ENCODE measurements around the gene MCAT.
A peak's percentile ranks its signal among the peaks of the same experiment; 100 is the strongest.

MCAT gene

DNA sequence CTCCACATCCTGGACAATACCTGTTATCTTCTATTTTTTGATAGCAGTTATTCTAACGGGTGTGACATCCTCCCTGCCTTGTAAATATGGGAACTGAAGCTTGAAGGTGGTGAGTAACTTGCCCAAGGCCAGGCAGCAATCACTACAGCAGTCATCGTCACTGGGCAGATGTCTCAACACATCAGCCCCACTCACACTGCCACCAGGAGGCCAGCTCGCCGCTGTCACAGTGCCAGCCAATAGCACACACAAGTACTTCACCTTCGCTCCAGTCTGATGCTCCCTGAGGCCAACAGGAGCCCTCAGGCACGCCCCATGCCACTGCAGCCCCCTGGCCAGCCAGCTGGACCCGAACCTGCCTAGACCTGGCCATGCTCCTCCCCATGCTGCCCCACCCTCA lies 49.1 kb downstream of the MCAT start:
- no peak for DNase-seq (ENCODE audit: low read depth in 3 of 3, low spot score in 1 of 3)

DNA sequence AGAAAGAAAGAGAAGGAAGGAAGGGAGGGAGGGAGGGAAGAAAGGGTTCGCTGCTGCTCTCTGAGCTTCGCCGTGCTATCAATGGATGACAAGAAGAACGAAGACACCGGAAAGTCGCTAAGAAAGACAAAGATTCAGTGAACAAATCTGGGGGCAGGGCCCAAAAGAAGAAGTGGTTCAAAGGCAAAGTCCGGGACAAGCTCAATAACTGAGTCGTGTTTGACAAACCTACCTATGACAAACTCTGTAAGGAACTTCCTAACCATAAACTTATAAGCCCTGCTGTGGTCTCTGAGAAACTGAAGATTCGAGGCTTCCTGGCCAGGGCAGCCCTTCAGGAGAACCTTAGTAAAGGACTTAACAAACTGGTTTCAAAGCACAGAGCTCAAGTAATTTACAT lies 51.1 kb downstream of the MCAT start:
- DNase-seq (ENCODE audit: low read depth in 3 of 3, low spot score in 1 of 3): no peak

DNA sequence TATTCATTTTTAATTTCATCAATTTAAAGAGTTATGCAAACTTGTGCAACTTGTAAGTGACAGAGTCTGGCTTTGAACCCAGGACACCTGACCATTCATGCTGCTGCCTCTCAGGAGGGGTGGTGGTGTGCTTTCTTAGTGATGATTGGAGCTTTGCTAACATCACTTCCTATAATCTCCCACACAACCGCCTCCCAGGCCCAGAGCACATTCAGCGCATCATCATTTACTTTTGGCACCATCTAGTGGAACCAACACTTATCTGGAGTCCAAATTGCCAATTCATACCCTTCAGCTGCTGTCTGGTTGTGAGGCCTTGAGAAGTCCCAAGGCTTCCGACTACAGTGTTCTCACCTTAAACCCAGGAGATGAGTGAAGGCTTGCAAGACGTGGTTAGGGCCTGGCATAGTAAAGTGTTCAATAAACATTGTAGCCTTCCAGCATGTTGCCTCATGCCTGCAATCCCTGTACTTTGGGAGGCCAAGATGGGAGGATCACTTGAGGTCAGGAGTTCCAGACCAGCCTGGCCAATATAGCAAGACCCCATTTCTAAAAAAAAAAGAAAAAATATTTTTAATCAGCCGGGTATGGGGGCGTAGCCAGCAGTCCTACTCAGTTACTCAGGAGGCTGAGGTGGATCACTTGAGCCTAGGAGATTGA lies 52.9 kb downstream of the MCAT start:
- DNase-seq (ENCODE audit: low read depth in 3 of 3, low spot score in 1 of 3): no peak

DNA sequence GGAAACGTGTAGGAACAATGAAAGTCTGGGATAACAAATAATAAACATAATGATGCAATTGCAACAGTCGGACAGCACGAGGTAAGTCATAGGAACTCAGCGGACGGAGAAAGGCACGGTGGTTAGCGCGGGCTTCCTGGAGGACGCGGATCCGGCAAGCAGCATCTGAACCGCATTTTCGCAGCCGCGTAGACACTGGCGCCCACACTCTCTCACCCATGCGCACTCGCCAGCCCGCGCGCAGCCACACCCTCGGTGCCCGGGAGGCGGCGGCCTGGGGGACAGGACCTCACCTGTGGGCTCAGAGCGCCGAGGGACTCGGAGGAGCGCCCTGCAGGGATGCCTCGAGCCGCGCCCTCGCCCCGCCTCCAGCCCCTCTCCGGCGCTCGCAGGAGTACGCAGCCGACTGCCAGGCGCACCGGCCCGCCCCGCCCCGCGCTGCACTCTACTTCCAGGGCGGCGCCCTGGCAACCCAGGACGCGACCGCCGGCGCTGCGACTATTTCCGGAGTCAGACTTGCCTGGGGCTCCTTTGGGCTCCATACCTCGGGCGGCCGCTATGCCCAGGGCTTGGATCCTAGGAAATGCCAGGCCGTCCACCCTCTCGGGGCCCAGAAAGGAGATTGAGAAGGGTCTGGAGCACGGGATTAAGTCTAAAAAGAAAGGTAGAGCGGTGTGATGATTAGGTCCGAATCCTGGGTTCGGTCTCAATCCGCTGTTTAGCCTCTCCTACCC lies 54.0 kb downstream of the MCAT start, which contains the start of gene TTLL1:
Gene TTLL1, minus strand, starts transcription at position 408 of the 734 bp plus-strand sequence. CDS start 13,805 bp downstream, outside the sequence.
- peak; percentile 60 to 82 (median 64) for DNase-seq (ENCODE audit: low read depth in 3 of 3, low spot score in 1 of 3)

- DNase-seq (ENCODE audit: low read depth in 3 of 3, low spot score in 1 of 3): no peak
Observed at GRCh38 chr22:43088627-43088983, 54.6 kb downstream of the MCAT start.

DNA sequence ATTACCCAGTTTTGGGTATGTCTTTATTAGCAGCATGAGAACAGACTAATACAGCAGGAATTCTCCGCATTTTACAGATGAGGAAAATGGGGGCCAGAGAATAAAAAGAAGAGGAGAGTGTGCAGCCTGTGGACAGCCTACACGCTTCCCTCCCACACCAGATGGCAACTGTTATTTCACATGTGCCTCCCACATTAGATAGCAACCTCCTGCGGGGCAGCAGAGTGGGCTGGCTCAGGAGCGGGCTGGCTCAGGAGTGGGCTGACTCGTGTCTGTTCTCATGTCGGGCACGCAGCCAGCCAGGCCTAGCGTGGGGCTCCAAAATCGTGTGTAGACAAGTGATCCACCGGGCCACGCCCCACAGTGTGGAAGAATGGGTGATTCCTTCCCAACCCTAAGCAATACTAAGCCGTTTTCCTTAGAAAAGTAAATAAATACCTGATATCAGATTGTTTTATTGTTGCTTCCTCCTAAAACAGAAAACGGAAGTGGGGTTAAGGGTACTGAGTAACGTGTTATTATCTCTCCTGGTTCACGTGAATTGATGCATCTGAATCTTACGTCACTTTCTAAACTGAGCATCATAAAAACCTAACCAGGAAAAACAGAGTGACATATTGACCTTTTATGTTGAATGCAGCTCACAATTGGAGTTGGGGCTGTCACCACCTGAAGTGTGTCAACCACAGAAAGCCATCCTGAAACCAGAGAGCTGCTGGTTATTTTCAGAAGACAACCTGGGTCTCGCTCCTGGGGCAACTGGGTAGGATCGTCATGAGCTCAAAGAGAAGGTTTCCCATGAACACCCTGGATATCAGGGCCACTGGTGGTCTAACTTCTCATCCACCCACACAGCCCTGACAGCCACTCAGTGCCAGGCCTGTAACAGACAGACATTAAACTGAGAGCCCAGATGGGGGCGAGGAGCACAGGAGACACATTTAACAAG lies 57.3 kb downstream of the MCAT start:
- no peak for DNase-seq (ENCODE audit: low read depth in 3 of 3, low spot score in 1 of 3)
